ENCODE data around the gene TMEM151A. TPM values are rescaled to one million over a fixed set of nuclear protein-coding genes. Genes with fewer than 3 reads are reported as not detected.

TMEM151A gene
- total RNA-seq, 4 donors from 2014 or later: not detected

DNA sequence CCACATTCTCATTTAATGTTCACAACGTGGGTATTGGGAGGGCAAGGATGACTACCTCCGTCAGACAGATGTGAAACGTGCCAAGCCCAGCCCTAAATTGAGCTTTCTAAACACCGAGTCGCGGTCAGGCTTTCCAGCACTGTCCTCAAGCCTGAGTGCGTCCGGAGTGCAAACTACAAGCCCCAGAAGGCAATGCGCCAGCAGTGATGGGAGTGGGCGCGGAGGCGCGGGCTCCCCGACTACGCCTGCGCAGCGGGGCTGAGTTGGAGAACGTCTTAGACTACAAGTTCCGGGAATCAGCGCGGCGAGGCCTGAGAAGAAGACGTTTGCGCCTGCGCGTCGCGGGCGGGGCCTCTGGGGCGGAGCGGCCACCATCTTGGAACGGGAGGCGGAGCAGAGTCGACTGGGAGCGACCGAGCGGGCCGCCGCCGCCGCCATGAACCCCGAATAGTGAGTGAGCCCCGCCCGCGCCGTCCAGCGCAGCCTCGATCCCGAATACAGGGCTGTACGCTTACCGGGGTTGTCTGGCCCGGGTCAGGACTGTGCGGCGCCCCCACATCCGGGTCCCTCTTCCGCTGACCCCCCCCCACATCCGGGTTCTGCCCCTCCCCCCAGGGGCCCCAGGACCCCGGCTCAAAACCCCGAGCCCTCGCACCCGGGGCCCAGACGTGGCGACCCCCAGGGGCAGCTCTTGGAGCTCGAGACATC is 23.3 kb upstream of the TMEM151A start, which contains the start of gene RAB1B:
Gene RAB1B, plus strand, starts transcription at position 396 of the 708 bp plus-strand sequence. Its CDS starts 41 bp downstream, at position 437.
- TF ChIP-seq, protein P1, sequence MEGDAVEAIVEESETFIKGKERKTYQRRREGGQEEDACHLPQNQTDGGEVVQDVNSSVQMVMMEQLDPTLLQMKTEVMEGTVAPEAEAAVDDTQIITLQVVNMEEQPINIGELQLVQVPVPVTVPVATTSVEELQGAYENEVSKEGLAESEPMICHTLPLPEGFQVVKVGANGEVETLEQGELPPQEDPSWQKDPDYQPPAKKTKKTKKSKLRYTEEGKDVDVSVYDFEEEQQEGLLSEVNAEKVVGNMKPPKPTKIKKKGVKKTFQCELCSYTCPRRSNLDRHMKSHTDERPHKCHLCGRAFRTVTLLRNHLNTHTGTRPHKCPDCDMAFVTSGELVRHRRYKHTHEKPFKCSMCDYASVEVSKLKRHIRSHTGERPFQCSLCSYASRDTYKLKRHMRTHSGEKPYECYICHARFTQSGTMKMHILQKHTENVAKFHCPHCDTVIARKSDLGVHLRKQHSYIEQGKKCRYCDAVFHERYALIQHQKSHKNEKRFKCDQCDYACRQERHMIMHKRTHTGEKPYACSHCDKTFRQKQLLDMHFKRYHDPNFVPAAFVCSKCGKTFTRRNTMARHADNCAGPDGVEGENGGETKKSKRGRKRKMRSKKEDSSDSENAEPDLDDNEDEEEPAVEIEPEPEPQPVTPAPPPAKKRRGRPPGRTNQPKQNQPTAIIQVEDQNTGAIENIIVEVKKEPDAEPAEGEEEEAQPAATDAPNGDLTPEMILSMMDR (IDR thresholded peaks at IDR 0.05; ENCODE audit: low read depth): no peak

DNA sequence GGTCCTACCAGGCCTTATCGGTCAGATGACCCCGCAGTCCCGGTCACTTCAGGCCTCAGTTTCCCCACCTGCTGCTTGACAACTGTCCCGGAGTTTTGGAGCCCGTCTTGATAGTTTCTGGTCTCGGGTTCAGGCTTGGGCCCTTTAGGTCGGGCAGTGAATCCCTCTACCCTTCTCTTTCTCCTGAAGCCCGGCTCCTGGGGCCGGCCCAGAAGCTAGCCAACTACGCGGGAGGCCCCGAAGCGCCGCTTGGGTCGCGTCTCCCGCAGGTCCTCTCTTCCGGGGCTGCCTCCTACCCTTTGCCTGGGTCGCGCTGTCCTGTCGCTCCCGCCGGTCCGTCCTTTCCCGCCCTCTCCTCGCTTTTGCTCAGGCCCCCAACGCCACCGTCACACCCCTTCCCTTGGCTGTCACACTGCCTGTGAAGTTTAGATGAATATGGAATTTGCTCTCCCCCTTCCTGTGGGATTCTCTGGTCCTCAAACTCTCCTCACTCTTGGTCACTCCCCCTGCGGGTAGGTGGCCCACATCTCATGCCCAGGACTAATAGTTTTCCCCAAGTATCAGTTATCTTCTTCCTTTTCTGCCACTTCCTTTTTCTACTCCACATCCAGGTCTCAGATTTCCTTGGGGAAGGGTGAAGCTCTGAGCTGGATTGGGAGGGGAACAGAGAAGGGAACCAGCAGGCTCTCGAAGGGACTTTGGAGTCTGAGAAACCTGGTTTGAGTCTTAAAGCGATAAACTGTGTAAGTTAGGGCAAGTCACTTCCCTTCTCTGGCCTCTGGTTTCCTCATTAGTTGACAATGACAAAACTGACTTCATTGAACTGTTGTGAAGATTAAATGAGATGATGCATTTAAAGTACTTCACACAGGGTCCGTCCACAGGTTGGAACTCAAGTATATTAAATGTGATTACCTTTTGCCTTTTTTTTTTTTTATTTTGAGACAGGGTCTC is 22.5 kb upstream of the TMEM151A start:
- TF ChIP-seq, protein P1 (IDR thresholded peaks at IDR 0.05; ENCODE audit: low read depth): no peak

DNA sequence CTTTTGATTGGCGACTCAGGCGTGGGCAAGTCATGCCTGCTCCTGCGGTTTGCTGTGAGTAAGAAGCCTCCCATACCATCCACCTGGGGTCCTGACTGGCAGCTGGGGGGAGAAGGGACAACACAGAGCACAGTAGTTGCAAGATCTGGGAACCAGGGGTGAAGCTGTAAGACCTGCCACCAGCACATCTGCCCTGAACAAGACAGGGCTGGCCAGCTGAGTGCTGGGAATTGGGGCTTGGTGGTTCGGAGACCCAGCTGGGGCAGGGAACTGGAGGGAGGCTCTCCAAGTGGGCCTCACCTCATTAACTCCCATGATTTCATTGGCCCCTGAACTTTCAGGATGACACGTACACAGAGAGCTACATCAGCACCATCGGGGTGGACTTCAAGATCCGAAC is 19.9 kb upstream of the TMEM151A start:
- TF ChIP-seq, protein P1 (IDR thresholded peaks at IDR 0.05; ENCODE audit: low read depth): no peak

DNA sequence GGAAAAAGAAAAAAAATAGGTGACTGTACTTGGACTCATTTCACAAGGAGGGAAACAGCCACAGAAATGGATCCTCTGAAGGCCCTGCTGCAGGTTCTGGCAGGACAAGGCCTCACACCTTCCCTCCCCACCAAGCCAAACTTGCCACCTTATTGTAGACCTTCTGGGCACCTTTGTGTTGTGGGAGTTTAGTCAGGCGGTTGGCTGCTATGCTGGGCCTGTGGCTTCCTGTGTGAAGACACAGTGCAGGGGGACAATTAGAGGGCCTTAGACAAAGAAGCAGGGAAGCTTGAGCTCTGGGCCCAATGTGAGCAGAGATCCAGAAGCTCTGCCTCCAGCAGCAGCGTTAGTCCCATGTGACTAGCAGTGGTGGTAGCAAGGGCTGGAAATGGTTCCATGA is 19.1 kb upstream of the TMEM151A start:
- TF ChIP-seq, protein P1 (IDR thresholded peaks at IDR 0.05; ENCODE audit: low read depth): no peak

DNA sequence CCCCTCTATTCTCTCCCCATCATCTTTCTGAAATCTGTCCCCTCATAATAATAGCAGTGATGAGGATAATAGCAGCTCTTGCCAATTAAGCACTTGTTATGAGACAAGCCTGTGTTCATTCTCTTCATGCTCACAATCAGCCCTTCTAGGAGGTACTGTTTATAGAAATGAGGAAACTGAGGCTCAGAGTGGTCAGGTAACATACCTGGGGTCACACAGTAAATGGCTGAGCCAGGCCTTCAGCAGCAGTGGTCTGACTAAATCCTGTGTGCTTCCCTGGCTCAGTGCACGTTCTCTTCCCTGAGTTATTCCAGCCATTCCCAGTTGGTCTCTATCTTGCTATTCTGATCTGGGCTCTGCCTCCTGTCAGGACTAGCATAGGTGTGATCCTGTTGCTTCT is 17.5 kb upstream of the TMEM151A start:
- TF ChIP-seq, protein P1 (IDR thresholded peaks at IDR 0.05; ENCODE audit: low read depth): no peak

DNA sequence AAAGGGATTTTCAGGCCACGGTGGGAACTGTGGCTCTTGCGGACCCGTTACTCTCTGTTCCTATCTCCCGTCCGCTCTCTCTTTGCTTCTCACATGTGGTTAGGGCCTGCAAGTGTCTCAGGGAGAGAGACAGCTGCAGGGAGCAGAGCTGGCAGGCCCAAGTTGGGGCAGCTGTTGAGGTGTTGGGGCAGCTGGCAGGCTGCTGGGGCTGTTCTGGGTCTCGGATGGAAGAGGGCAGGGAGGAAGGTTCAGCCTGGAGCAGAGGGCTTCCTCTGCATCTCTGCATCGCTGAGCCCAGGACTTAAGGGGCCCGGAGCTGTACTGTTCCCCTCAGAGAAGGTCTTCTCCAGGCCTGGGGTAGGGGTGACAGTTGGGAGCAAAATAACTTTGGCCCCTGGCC is 16.3 kb upstream of the TMEM151A start:
- TF ChIP-seq, protein P1 (IDR thresholded peaks at IDR 0.05; ENCODE audit: low read depth): no peak
